HTERT RPE-1 (cell line): ENCODE measurements around the gene DMBT1.

ENCODE experiments used
- in situ Hi-C: fragments of 300-500 bp; cut with MboI; formaldehyde crosslinking; loops from 4 replicates; pipeline ENCODE4 v1.14.3; 2020; ENCODE audit warnings: low sequenced_read_pairs

The DMBT1 gene

GRCh38 chr10:122643931-122644534, 83.5 kb downstream of the DMBT1 start:
- in situ Hi-C loops: no loop called here

- in situ Hi-C loops: no loop called here
Observed at GRCh38 chr10:122646511-122647382, 86.2 kb downstream of the DMBT1 start.

- in situ Hi-C loops: no loop called here
Observed at GRCh38 chr10:122647383-122647968, 86.9 kb downstream of the DMBT1 start.

GRCh38 chr10:122648599-122649428, 88.3 kb downstream of the DMBT1 start:
- in situ Hi-C loops: no loop called here

GRCh38 chr10:122649903-122650302, 89.3 kb downstream of the DMBT1 start:
- in situ Hi-C loops: no loop called here

GRCh38 chr10:122650331-122650730, 89.8 kb downstream of the DMBT1 start:
- in situ Hi-C loops: no loop called here

- in situ Hi-C loops: no loop called here
Observed at GRCh38 chr10:122655524-122656307, 95.2 kb downstream of the DMBT1 start.

GRCh38 chr10:122656308-122656705, 95.8 kb downstream of the DMBT1 start:
- in situ Hi-C loops: no loop called here

GRCh38 chr10:122656741-122657140, 96.2 kb downstream of the DMBT1 start:
- in situ Hi-C loops: no loop called here

GRCh38 chr10:122657255-122657654, 96.7 kb downstream of the DMBT1 start:
- in situ Hi-C loops: no loop called here

GRCh38 chr10:122657729-122658128, 97.2 kb downstream of the DMBT1 start:
- in situ Hi-C loops: no loop called here

- in situ Hi-C loops: no loop called here
Observed at GRCh38 chr10:122658356-122659049, 97.9 kb downstream of the DMBT1 start.

- in situ Hi-C loops: no loop called here
Observed at GRCh38 chr10:122659126-122659525, 98.6 kb downstream of the DMBT1 start.

GRCh38 chr10:122659651-122660050, 99.1 kb downstream of the DMBT1 start:
- in situ Hi-C loops: no loop called here

GRCh38 chr10:122660696-122661095, 100.1 kb downstream of the DMBT1 start:
- in situ Hi-C loops: no loop called here

GRCh38 chr10:122662231-122662630, 101.7 kb downstream of the DMBT1 start:
- in situ Hi-C loops: no loop called here

GRCh38 chr10:122663516-122664130, 103.1 kb downstream of the DMBT1 start:
- in situ Hi-C loops: no loop called here

GRCh38 chr10:122664501-122664900, 103.9 kb downstream of the DMBT1 start:
- in situ Hi-C loops: no loop called here

- in situ Hi-C loops: no loop called here
Observed at GRCh38 chr10:122665329-122665860, 104.8 kb downstream of the DMBT1 start.
